Measurements from ENCODE around the gene KRT7.

KRT7 gene

DNA sequence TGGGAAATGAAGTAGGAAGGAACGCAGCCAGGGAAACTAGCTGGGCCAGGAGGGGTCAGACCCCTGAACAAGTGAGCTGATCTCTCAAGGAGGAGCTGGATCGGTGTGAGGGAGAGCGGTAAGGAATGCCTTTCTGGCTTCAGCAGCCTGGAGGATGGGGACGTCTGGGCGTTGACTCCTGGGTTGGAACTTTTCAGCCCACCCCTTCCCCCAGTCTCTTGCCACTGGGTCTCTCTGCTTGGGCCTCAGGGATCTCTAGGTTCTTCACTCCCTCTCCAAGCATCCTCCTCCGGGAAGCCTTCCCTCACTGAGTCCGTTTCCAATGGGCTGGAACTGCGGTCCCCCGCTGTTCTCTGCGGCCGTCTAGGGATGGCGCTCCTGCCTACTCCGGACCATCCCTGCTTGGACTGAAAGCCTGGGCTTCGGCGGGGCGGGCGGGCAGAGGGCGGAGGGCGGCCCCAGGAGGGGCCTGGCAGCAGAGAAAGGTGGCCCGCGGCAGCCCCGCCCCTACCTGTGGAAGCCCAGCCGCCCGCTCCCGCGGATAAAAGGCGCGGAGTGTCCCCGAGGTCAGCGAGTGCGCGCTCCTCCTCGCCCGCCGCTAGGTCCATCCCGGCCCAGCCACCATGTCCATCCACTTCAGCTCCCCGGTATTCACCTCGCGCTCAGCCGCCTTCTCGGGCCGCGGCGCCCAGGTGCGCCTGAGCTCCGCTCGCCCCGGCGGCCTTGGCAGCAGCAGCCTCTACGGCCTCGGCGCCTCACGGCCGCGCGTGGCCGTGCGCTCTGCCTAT lies at the start of gene KRT7:
Gene KRT7 (plus strand): TSS at position 570 of the 788 bp plus-strand sequence. CDS start 54 bp downstream, at position 624.
- no peak for DNase-seq

DNA sequence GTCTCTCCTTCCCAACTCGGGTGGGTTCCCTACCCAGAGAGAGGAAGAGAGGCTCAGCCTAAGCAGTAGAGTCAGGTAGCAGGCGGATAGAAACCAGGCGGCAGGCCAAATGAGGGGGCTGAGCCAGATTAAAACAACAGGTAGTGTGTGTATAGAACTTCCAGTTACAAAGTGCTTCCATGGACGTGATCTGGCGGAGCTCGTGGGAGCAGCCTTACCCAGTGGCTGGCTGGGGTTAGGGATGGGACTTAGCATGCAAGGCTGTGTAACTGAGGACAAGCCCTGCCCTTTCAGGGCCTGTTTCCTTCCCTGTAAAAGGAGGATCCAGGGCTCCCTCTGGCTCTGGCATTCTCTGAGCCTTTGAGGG lies 49.5 kb upstream of the KRT7 start:
- no peak for DNase-seq

DNA sequence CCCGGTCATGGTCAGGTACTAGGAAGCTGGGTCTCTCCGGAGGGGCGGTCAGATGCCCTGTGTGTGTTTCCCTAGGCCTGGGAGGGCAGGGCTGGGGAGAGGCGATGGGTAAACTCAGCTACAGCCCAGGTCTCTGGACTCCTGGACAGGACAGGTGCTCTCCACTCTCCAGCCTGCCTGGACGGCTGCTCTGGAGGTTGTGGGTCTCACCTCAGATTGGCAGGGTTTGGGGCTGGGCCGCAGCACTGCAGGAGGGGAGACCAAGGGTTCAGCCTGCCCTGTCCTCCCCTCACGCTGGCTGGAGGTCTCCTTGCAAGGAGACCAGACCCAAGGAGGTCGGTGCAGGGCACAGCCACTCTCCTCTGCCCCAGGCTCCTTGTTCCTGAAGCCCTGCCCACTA lies 49.1 kb upstream of the KRT7 start:
- no peak for DNase-seq

DNA sequence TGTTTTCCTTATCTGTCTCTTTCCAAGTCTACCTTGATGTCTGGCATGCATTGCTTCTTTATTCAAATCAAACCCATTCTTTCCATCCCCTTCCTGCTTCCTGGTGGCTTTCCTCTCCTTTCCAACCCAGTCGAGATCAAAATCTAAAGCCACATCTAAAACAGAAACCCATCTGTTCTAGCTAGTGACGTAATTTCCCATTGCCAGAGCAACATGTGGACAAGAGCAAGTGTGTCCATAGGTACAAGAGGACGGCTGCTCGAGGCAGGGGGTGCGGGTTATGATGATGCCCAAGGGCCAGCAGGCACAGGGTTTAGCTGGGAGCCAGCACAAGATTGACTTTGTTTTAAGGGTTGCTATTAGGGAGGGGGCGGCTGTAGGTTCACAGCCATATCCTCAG lies 48.2 kb upstream of the KRT7 start:
- no peak for DNase-seq

DNA sequence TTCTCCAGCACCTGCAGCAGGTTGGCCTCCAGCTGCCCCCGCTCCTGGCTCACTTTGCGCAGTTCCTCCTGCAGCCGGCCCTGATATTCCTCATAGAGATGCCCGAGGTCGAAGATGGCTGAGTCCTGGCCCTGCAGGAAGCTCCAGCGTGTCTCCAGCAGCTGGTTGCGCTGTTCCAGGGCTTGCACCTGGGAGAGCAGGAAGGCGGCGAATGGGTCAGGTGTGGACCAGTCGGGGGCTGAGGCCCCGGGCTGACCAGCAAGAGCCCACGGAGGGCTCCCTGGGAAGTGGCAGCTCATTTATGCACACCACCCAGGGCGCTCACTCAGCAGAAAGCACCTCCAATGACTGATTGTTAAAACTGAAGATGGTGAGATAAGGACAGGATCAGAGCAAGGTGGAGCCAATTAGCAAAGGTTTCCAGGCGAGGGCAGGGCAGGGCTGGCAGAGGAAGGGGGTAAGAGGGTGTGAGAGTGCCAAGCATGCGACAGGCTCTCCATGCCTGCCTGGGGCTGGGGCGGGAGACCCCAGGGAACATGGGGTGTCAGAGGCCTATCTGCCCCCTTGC lies 47.6 kb upstream of the KRT7 start:
- DNase-seq = no peak

DNA sequence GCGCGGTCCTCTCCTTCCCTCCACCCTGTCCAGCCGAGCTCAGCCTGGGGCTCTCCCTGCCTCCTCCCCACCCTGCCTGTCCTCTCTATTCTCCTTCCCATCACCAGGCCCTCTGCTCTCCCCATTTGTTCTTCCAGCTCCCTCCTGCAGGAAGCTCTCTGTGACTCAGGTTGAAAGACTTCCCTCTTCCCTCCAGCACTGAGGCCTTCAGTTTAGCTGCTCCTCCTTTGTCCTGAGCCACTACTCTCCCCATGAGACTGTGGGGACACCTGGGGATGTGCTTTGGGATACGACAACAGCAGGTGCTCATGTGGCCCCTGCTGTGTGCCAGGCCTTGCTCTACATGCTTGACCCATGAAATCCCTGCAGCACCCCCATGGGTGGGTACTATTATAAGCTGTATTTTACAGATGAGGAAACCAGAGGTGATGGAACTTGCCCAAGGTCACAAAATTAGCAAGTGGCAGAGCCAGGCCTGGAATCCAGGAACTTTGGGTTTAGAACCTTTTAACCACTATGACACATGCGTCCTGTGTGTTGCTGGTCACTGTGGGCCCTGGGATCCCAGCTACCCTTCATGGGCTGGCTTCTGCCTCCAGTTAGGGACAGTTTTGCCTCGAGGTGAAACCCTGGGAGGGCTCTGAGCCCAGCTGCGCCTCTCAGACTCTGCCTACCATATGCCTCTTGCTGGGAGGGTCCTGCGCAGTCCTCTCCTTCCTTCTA lies 46.8 kb upstream of the KRT7 start:
- peak in 1 of 2 experiments; percentile 12 for DNase-seq

DNA sequence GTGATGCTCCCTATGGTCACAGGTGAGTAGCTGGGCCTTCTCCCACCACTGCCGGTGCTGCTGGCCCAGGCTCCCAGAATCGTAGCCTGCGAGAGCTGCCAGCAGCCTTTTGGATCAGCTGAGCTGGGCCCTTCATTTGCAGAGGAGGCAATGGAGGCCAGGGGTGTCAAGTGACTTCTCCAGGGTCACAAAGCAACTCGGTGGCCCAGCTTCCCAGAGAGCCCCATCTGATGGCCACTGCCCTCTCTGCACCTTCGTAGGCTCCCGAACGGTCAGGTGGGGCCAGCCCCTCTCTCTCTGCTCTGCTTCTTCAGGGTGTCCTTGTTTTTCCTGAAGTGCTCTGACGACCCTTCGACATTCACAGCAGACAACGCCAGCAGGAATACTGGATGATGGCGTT lies 45.8 kb upstream of the KRT7 start:
- DNase-seq = no peak

DNA sequence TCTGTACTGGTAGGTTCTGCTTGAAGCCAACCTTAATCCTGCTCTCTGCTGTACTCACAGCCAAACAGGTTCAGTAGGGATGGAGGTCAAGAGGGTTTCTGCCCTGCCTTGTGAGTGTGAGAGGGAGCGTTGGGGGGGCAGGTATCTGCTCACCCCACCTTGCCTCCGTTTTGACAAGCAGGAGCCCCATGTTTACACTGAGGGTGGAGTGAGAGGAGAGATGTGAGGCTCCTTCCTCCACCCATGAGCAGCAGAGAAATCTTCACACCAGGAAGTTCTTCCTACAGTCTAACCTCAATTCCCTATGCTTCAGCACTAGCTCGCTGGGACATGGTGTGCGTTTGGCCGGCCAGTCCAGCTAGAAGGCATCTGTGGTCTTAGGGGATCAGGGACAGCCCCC lies 45.4 kb upstream of the KRT7 start:
- no peak for DNase-seq

DNA sequence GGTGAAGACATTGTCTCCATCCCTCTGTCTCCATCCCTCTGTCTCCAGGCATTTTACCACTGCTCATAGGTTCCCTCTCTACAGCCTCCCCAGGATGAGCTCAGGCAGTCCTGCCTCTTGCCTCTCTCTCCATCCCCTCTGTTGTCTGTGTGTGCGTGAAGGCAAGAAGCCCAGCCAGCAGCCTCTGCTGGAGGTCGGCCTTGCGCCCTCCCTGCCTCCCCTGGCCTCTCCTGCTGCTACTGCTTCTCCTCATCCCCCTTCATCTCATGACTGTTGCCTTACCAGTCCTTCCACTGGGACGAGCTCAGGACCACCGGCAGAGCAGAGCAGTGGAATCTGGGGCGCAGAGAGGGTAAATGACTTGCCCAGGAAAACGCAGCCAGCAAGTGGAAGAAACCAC lies 44.4 kb upstream of the KRT7 start:
- DNase-seq = no peak

DNA sequence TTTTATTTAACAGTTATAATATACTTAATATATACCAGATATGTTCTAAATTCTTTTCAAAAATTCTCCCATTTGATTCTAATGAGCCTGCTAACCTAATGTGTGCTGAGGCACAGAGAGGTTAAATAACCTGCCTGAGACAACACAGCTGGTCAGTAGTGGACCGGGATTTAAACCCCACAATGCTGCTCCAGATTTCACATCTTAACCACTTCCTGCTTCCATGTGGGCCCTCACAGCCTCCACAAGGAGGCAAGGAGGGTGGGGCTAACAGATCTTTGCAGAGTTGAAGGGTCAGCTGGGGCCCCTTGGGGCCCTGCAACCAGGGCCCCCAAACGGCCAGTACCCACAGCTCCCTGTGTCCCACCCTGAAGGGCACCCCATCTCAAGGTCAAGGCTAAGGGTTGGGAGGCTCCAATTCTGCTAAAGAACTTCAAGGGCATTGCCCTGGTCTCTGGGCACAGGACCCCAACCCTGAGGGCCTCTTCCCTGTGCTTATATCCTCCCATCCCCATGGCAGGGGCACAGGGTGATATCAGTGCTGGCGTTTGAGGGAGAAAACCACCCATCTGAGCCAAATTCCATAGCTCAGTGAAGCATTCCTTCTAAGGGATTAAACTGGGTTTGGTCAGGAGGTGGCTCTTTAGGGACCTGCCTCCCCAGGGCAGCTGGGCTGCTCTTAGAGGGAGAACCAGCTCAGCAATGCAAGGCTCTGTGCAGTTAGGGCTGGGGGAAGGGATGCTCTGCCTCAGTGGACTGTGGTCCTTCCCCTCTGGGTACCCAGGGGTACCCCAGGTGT lies 43.5 kb upstream of the KRT7 start:
- no peak for DNase-seq

DNA sequence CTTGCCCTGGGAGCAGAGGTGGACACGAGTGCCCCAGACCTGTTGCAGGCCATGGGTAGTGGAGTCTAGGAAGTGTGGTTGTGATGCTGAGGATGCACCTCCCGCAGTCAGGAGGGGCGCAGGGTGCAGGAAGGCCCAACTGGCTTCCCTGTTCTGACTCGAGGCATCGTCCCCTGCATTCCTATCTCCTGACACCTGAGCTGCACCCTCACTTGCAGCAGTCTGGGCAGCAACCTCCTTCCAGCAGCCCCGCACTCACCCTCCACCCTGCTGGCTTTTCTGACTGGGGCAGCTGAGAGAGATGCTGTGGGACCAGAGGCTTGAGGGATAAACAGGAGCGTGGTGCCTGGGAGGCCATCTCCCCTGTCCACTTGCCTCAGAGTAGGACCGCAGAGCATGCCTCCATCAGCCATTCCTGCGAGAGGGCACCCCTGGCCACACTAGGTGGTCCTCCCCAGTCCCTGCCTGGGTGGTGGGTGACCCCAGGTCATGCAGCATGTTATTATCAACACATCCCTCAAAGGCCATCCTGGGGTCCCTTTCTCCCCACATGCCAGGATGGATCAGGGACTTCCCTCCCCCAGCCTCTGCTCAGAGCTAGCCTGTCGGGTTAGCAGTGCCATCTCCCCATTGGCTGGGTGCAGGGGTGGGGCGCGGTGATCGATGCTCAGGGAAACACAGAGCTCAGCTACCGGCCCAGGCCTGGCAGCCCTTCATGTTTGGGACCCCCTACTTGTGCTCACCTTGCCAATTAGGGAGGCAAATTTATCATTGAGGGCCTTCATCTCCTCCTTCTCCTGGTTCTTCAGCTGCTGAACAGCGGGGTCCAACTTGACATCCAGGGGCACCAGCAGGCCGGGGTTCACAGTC lies 41.9 kb upstream of the KRT7 start:
- no peak for DNase-seq

DNA sequence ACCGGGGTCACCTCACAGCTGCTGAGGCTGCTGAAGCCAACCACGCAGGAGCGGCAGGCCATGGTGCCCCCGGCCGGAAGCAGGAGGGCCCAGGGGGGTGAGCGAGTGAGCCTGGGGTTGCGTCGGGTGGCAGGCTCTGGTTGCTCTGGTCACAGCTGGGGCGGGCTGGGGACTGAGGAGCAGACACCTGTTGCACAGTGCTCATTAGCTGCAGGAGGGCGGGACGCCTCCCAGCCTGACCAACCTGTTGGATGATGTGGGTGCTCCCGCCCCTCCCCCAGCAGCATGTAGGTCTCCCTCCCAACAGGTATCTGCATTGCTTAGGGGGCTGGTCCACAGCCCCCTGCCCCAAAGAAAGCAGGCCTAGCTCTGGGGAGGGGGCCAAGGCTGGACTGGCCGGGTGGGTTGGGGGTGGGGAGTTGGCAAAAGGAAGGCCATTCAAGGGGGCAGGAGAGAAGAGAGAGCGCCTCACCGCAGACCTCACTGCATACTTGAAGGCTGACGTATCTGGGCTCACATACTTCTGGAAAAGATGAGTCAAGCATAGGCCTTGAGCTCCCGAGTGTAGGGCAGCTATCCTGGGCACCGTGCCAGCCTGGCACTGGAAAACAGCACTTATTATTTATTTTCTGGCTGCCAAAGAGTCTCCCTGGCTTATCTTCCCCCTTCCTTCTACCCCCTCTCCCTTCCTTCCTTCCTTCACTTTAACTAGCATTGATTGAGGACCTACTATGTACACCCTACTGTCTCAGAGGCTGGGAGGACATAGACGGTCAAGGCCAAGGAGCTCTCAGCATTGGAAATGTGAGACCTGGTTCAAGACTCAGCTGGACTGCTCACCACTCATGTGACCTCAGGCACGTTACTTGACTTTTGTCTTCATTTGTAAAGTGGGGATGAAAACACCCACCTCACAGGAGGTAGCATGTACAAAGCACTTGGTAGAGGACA lies 40.9 kb upstream of the KRT7 start, which contains the start of gene KRT80:
Gene KRT80 (minus strand): TSS at position 174 of the 951 bp plus-strand sequence. CDS start 112 bp downstream, at position 62.
- DNase-seq = peak; percentile 93 to 96

DNA sequence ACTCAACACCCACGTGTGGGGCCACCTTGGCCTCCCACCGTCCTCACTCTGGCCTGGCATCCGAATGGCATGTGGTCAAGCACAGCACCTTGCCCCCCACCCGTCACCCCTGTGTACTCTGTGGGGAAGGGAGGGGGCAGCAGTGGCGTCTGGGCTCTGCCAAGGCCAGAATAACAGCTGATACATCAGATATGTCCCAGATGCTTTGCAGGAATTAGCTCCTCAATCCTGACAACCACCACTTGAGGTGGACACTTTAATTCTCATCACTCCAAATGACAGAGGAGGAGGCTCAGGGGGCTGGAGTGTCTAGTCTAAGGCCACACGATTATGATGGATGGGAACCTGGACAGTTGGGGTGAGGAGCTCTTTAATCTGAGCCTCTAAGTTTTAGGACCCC lies 39.5 kb upstream of the KRT7 start:
- DNase-seq = no peak

DNA sequence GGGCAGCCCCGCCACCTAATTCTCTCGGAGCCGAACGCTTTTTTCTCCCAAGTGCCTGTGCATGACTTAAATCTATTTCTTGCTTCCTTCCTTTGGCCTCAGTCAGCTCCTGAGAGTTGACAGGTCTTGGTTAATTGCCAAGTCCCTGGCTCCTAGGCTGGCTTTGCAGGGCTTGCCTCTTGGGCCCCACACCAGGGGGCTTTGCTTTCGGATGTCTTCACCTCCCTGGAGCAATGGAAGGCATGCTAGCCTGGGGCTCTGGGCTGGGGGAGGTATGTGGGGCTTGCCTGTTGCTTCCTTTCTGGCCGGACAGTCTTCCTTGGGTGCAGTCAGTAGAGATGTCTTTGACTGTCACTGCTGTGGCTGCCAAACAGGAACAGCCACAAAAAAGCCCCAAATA lies 39.1 kb upstream of the KRT7 start:
- DNase-seq = peak in 1 of 2 experiments; percentile 41

DNA sequence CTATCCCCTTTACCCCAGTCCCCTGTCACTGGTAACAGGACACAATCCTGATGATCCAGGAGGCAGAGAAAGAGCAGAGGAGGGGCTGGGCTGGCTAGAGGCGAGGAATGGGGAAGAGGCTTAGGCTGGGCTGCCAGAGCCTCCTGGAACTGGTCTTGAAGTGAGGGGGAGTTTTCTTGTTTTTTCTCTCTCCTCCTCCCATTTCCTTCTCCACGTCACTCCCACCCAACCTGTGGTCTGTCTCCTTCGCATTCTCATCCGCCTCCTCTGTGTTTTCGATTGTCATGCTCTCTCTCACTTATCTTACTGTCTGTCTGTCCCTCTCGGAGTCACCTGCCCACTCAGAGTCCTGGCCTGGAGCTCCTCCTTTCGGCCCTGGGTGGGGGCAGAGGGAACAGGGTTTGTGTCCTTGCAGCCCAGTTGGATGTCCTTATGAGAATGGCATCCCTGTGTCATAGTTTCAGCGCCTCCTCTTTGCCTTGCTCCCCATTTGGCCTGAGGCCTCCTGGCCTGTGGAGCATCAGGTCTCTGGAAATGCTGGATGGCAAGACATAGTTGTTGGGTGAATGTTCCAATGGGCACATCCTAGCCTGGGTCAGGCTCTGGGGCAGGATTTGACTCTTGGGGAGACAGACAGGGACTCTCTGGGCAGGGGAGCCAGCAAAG lies 37.8 kb upstream of the KRT7 start:
- DNase-seq = no peak

DNA sequence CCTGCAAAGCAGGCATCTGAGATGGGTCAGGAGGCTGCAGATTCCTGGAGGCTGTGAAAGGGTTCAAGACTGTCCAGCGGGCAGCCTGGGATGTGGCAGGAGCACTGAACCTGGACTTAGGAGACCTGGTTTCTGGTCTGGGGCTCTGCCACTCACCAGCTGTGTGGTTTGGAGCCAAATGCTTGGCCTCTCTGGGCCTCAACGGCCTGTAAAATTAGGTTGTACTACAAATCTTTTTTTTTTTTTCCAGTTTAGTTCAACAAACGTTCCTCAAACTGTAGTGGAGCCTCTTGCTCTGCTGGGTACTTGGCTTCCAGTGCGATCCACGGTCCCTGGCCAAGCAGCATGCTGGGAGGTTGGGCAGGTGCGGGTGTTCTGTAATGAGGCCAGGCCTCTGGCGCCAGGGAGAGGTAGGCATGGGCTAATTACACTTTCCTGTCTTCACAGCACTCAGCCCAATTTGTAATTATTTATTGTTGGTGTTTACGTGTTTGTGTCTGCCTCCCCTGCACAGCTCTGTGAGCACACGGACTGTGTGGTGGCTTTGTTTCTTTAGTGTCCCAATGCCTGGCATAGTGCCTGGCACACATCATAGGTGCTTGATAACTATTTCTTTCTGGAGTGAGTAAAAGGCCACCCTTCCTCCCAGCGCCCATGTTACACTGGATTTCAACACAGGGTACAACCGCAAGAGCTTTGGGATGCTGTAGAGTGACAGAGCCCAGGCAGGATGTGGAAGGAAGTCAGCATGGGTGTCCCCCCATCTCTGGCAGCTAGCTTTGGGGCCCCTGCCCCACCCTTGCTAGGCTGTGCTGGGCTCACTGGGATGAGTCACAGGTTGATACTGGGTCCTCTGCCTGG lies 35.4 kb upstream of the KRT7 start:
- peak; percentile 46 to 64 for DNase-seq

DNA sequence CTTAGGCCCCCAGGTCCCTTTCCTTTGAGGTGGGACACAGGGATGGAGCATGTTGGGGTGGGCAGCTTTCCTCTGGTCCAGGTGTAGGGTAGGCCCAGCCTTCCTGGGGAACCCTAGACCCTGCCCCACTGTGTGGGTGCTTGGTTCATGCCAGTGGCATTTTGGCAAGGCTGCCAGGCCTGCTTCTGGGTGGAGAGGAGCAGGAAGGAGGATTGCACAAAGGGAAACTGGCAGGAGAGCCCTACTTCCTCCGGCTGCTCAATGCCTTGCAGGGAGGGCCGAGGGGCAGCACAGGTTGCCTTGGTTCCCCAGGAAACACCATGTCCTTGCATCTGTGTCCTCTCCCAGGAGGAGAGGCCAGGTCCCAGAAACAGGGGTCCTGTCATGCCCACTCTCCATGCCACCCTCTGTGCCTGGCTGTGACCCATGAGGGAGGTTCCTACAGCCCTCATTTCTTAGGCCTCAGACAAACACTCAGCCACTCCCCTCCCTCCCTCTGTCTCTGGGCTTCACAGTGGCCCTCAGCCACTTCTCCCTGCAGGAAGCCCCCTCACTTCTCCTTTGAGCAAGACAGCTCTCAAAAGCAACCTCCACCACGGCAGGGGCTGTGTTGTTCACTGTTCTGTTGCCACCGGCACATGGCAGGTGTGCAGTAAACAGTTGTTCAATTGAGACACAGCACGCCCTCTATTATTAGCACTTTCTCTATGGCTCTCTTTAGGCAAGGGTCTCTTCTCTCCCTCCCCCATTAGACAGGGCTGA lies 34.4 kb upstream of the KRT7 start:
- no peak for DNase-seq

DNA sequence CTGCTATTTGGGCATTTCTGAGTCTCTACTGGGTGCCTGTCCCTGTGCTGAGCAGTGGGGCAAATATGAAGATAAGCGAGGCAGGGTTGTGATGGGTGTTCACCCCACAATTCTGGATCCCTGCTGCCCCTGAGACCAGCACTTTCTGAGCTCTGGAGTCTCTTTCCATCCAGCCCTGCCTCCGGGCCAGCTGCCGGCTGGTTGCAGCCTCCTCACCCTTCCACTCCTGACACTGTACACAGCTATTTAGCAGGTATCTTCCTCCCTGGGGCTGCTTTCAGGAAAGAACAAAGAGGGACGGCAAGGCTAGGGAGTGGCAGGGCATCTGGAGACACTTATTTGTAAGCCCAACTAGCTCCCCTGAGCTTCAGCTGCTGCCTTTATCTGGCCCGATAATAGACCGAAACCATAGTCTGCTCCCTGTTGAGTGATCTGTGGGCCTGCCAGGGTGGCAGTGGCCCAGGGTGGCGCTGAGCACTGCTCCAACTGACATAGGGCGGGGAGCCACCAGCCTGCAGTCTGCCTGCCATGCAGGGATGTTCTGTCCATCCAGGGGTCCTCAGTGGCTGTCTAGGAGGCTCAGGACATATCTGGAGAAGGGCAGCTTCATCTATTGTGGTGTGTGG lies 33.6 kb upstream of the KRT7 start:
- DNase-seq = no peak
